ENCODE results near the gene CUL2. TPM values are rescaled to one million over a fixed set of nuclear protein-coding genes. Genes with fewer than 3 reads are reported as not detected.

CUL2 gene
- total RNA-seq, 1 donor from 2014 or later: 43.4 TPM

- no peak for TF ChIP-seq CTCF (IDR thresholded peaks at IDR 0.05; ENCODE audit: unreplicated experiment)
- Mint-ChIP-seq H3K36me3 (ENCODE audit: low read depth, unreplicated experiment) (peaks cover 5% of the 10 kb centered on the region), H3K9me3 (ENCODE audit: unreplicated experiment) (no peaks in the 10 kb centered on the region), H3K4me3 (ENCODE audit: unreplicated experiment) (no peak overlapping the region), H3K27me3 (ENCODE audit: unreplicated experiment) (no peaks in the 10 kb centered on the region), H3K4me1 (ENCODE audit: unreplicated experiment) (peaks cover 3% of the 10 kb centered on the region), H3K27ac (ENCODE audit: unreplicated experiment) (no peak overlapping the region)
- DNase-seq (ENCODE audit: low spot score): no peak
These were observed 84.3 kb downstream of the CUL2 start for GRCh38 chr10:35005868-35006267.

- Mint-ChIP-seq H3K4me1 (ENCODE audit: unreplicated experiment) (peaks cover 5% of the 10 kb centered on the region), H3K36me3 (ENCODE audit: low read depth, unreplicated experiment) (peaks cover 5% of the 10 kb centered on the region), H3K4me3 (ENCODE audit: unreplicated experiment) (no peak overlapping the region), H3K27me3 (ENCODE audit: unreplicated experiment) (no peaks in the 10 kb centered on the region), H3K9me3 (ENCODE audit: unreplicated experiment) (no peaks in the 10 kb centered on the region), H3K27ac (ENCODE audit: unreplicated experiment) (no peak overlapping the region)
- TF ChIP-seq CTCF (IDR thresholded peaks at IDR 0.05; ENCODE audit: unreplicated experiment): no peak
- DNase-seq (ENCODE audit: low spot score): no peak
These were observed 85.5 kb downstream of the CUL2 start for GRCh38 chr10:35004651-35005050.

DNA sequence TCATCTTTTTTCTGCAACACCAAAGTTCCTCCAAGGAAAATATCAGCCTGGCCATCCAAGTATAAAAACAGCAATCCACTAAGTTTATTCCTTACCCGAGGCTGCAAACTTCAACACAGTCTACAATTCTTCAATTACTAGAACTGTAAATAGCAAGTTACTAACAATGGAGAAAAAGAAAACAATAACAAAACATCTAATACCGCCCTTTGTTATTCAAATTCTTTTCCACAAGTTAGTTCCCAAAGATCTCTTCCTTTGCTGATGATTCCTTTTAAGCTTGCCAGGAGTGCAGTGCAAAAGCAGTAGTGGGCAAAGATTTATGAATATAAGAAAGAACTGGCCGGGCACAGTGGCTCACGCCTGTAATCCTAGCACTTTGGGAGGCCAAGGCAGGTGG is 86.2 kb downstream of the CUL2 start:
- H3K27ac Mint-ChIP-seq (ENCODE audit: unreplicated experiment): no peak overlapping the region
- H3K4me3 Mint-ChIP-seq (ENCODE audit: unreplicated experiment): no peak overlapping the region
- TF ChIP-seq CTCF (IDR thresholded peaks at IDR 0.05; ENCODE audit: unreplicated experiment): no peak
- no peaks in the 10 kb centered on the region for H3K9me3 Mint-ChIP-seq (ENCODE audit: unreplicated experiment)
- no peak for DNase-seq (ENCODE audit: low spot score)
- peaks cover 6% of the 10 kb centered on the region for H3K4me1 Mint-ChIP-seq (ENCODE audit: unreplicated experiment)
- no peaks in the 10 kb centered on the region for H3K36me3 Mint-ChIP-seq (ENCODE audit: low read depth, unreplicated experiment)
- H3K27me3 Mint-ChIP-seq (ENCODE audit: unreplicated experiment): no peaks in the 10 kb centered on the region

GRCh38 chr10:35000936-35001335 is 89.2 kb downstream of the CUL2 start:
- H3K27me3 Mint-ChIP-seq (ENCODE audit: unreplicated experiment): no peaks in the 10 kb centered on the region
- H3K4me3 Mint-ChIP-seq (ENCODE audit: unreplicated experiment): no peak overlapping the region
- H3K4me1 Mint-ChIP-seq (ENCODE audit: unreplicated experiment): peaks cover 3% of the 10 kb centered on the region
- DNase-seq (ENCODE audit: low spot score): no peak
- H3K36me3 Mint-ChIP-seq (ENCODE audit: low read depth, unreplicated experiment): no peaks in the 10 kb centered on the region
- TF ChIP-seq CTCF (IDR thresholded peaks at IDR 0.05; ENCODE audit: unreplicated experiment): no peak
- no peaks in the 10 kb centered on the region for H3K9me3 Mint-ChIP-seq (ENCODE audit: unreplicated experiment)
- no peak overlapping the region for H3K27ac Mint-ChIP-seq (ENCODE audit: unreplicated experiment)

DNA sequence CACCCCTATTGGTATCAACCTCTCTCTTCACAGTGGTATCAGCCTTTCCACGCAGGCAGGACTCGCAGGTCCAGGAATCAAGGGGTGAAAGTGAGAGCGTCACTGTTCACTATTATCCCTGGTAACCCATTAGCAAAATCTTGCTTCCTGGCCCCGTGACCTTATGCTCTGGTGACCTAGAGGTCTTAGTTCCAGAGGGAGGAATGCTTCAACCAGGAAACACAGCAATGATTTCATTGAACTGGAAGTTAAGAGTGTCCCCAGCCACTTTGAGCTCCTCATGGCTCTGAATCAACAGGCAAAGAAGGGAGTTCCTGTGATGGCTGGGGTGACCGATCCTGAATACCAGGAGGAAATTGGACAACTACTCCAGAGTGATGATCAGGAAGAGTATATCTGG is 90.6 kb downstream of the CUL2 start:
- Mint-ChIP-seq H3K9me3 (ENCODE audit: unreplicated experiment) (no peaks in the 10 kb centered on the region), H3K27me3 (ENCODE audit: unreplicated experiment) (no peaks in the 10 kb centered on the region), H3K36me3 (ENCODE audit: low read depth, unreplicated experiment) (no peaks in the 10 kb centered on the region), H3K4me3 (ENCODE audit: unreplicated experiment) (no peak overlapping the region), H3K4me1 (ENCODE audit: unreplicated experiment) (peaks cover 3% of the 10 kb centered on the region), H3K27ac (ENCODE audit: unreplicated experiment) (no peak overlapping the region)
- no peak for DNase-seq (ENCODE audit: low spot score)
- no peak for TF ChIP-seq CTCF (IDR thresholded peaks at IDR 0.05; ENCODE audit: unreplicated experiment)
